ENCODE data around the gene SMAP1.
A peak's percentile ranks its signal among the peaks of the same experiment; 100 is the strongest.

The SMAP1 gene

GRCh38 chr6:70667711-70668498, at the start of gene SMAP1:
Gene SMAP1 (plus strand): TSS chr6:70667883. CDS start chr6:70668024, 141 bp downstream.
- peak; percentile 85 for DNase-seq

- no peak for DNase-seq
These were observed 46.9 kb upstream of the SMAP1 start for GRCh38 chr6:70620746-70621145.

- DNase-seq, result no peak
These were observed 45.2 kb upstream of the SMAP1 start for GRCh38 chr6:70622461-70622860.

DNA sequence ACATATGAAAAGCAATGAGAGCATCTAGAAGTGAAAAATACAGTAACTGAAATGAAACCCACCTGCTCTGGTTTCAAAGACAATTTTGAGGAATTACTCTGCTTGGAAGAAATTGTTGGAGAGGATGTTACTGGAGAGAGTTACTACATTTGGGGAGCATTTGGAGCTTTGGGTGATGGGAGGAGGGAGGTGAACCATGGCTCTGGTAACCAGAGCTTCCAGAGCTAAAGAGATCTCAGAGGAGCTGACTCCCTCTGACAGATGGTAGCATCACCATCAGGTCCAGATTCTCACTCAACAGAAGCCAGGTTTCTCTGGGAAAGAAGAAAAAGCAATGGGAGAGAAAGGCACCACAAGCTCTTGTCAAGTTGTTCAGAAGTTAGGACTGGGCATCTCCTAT, 42.2 kb upstream of the SMAP1 start:
- DNase-seq, result peak; percentile 23

- no peak for DNase-seq
These were observed 40.0 kb upstream of the SMAP1 start for GRCh38 chr6:70627500-70628254.

- no peak for DNase-seq
These were observed 37.8 kb upstream of the SMAP1 start for GRCh38 chr6:70629929-70630328.

DNA sequence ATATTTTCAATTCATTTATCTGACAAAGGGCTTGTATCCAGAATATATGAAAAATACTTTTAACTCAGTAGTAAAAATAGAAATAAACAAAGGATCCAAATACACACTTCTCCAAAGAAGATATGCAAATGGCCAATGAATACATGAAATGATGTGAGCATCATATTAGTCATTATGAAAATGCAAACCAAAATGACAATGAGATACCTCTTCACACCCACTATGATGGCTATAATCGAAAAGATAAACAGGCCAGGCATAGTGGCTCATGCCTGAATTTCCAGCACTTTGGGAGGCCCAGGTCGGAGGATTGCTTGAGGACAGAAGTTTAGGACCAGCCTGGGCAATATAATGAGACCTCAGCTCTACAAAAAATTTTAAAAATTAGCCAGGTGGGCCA, 33.8 kb upstream of the SMAP1 start:
- no peak for DNase-seq

GRCh38 chr6:70636596-70636995, 31.1 kb upstream of the SMAP1 start:
- no peak for DNase-seq

GRCh38 chr6:70638468-70638867, 29.2 kb upstream of the SMAP1 start:
- no peak for DNase-seq

DNA sequence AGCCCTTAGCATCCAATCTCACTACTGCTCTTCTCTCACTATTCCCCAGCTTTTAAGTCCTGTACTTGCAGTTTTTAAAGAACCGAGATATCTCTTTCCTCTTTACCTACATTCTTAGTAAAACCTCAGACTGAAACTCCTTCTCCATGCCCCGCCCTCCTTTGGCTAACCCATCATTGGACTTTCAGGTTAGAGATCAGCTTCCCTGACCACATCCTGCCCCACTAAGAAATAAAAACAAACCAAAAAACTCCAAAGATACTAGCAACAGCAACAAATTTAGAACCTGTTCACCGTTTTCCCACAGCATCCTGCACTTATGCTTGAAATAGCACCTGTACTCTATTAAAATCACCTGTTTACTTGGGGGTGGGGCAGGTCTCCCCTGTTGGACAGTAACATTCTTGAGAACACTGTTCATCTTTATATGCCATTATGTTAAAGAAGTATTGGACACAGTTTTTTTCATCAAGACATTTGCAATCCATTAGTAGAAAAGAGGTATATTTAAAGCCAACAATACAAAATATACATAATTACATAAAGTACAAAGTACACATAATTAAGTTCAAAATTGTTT, 16.3 kb upstream of the SMAP1 start:
- DNase-seq, result no peak

DNA sequence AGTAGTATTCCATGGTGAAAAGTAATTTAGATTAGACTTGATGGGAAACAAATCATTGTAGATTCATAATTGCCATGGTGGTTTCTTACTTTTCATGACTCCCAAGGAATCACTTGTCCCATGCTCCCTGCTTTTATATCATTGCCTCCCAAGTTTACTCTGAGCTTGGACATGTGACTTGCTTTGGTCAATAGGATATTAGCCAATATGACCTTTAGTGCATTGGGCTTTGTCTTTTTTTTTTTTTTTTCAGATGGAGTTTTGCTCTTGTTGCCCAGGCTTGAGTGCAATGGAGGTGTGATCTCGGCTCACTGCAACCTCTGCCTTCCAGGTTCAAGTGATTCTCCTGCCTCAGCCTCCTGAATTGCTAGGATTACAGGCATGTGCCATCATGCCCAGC, 15.5 kb upstream of the SMAP1 start:
- no peak for DNase-seq

- no peak for DNase-seq
These were observed 10.0 kb upstream of the SMAP1 start for GRCh38 chr6:70657706-70658105.

DNA sequence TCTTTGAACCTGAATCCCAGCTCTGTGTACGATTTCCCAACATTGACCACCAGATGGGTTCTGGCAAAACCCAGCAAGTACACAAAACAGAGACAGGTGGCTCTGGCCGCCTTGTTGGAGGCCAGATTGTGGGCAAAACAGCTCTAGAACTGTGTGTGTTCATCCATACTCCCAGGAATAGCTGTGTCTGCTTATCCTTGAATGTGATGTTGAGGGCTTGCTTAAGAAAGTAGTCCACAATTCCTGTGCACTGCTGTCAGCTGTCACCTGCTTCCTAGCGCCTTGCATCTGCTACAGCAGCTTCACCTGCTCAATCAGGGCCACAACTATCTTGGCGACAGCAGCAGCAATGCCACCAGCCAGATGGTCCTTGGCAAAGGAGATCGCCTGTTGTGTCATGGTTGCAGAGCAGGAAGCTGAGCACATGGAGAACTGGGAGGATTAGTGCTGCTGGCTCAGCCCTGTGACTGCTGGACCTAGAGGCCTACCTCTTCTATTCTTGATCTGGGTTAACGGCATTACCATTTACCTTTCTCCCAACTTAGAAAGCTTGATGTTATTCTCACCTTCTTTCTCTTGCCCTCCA, 3.7 kb upstream of the SMAP1 start:
- DNase-seq, result no peak

DNA sequence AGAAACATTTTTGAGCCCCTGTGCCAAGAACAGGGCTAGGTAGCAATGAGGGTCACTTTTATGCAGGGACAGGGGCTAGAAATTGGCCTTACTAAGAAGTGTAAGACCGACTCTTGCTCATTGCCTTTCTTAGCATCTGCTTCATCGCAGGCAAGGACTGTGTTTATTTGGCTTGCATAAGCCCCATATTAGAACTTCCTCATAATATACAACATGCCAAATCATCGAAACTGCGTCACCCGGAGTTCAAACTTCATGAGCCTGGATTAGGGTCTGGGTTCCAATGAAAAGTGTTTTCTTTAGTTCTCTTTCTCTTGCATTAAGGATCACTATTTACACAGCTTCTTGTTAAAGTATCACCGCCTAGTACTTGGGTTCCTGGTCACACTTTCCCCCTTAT, 977 bp upstream of the SMAP1 start:
- DNase-seq, result no peak

GRCh38 chr6:70667256-70667710, 400 bp upstream of the SMAP1 start:
- no peak for DNase-seq

- DNase-seq, result no peak
These were observed 773 bp downstream of the SMAP1 start for GRCh38 chr6:70668499-70668812.

- DNase-seq, result no peak
These were observed 1.4 kb downstream of the SMAP1 start for GRCh38 chr6:70669133-70669532.

- DNase-seq, result no peak
These were observed 4.9 kb downstream of the SMAP1 start for GRCh38 chr6:70672549-70672948.

DNA sequence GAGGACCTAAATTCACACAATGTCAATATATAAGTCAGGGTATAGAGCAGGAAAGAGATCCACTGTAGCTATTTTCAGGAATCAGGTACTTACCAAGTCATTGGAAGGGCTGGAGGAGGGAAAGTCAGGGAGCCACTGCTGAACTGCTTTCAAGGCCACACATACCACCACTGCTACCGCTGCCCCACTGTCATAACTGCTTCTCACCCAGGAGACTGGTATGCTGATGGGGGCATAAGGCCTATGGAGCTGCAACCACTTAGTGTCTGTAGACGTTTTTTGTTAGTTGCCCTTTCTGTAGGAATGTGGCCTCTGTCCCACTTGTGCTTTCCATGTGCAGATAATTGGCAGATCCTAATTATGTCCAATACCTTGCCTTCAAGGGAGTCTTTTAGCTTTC, 5.4 kb downstream of the SMAP1 start:
- DNase-seq, result no peak

DNA sequence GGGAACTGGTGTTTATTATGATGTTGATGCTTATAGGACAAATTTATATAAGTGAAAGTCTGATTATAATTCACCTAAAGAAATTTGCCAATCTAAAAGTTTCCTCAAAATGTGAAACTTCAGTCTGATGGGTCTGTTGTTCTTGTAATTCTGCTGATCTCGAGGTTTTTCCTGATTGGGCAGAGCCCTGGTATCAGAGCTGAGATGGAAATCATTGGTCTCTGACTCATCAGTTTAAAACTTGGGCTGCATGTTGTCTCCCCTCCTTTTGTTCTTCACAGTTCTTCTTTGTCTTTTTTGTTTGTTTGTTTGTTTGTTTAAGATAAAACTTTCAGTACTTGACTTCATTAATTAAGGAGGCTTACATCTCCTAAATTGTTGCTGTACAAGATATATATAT, 5.9 kb downstream of the SMAP1 start:
- DNase-seq, result no peak

DNA sequence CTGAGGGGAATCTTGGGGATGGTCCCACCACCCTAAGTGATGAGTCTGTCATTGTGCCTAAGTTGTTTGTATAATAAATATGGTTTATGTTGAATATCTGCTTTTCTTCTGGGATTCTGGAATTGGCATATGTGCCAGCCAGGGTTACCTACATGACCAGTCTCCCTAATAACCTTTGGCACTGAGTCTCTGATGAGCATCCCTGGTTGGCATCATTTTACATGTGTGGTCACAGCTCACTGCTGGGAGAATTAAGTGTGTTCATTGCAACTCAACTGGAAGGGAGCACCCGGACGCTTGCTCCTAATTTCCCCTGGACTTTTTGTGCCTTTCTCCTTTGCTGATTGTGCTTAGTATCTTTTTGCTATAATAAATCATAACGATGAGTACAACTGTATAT, 8.1 kb downstream of the SMAP1 start:
- DNase-seq, result no peak

DNA sequence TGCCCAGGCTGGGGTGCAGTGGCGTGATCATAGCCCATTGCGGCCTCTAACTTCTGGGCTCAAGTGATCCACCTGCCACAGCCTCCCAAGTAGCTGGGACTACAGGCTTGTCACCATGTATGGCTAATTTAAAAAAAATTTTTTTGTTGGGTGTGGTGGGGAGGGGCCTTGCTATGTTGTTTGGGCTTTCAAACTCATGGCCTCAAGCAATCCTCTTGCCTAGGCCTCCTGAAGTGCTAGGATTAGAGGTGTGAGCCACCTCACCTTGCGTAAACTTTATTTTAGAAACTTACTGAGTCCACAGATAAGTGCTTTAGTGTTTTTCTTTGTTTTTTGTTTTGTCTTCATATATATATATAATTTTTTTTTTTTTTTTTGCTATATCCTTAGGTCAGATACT, 9.1 kb downstream of the SMAP1 start:
- DNase-seq, result no peak

GRCh38 chr6:70680396-70680795, 12.7 kb downstream of the SMAP1 start:
- DNase-seq, result no peak
